Measurements from ENCODE around the gene TSPYL4. TPM values are rescaled to one million over a fixed set of nuclear protein-coding genes. Genes with fewer than 3 reads are reported as not detected.

TSPYL4 gene
- total RNA-seq, 1 experiment from 2014 or later = 15.3 TPM

DNA sequence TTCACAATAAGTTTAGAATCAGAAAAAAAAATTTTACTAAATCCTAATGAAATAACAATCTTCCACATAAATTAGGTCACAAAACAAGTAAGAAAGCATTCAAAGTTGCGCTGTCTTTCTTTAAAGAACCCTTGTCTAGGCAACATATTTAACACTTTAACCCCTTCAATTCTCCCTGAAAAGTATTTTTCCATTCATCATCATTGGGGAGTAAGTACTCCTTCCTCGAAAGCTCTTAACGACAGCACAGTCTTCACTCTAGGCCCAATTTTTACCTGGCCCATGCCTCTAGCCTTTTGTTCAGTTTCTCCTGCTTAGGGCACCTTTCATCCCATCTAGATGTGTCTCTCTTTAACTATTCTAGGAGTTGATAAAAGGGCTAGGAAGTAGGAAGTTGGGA lies 23.2 kb upstream of the TSPYL4 start (continued):
- TF ChIP-seq, protein P1, sequence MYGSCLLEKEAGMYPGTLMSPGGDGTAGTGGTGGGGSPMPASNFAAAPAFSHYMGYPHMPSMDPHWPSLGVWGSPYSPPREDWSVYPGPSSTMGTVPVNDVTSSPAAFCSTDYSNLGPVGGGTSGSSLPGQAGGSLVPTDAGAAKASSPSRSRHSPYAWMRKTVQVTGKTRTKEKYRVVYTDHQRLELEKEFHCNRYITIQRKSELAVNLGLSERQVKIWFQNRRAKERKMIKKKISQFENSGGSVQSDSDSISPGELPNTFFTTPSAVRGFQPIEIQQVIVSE (CRISPR knock-in tag; IDR thresholded peaks at IDR 0.05; ENCODE audit: borderline replicate concordance) = no peak
- TF ChIP-seq HMGA2 (CRISPR knock-in tag; IDR thresholded peaks at IDR 0.05) = no peak
- TF ChIP-seq TEAD1 (CRISPR knock-in tag; IDR thresholded peaks at IDR 0.05) = no peak
- TF ChIP-seq, protein P2, sequence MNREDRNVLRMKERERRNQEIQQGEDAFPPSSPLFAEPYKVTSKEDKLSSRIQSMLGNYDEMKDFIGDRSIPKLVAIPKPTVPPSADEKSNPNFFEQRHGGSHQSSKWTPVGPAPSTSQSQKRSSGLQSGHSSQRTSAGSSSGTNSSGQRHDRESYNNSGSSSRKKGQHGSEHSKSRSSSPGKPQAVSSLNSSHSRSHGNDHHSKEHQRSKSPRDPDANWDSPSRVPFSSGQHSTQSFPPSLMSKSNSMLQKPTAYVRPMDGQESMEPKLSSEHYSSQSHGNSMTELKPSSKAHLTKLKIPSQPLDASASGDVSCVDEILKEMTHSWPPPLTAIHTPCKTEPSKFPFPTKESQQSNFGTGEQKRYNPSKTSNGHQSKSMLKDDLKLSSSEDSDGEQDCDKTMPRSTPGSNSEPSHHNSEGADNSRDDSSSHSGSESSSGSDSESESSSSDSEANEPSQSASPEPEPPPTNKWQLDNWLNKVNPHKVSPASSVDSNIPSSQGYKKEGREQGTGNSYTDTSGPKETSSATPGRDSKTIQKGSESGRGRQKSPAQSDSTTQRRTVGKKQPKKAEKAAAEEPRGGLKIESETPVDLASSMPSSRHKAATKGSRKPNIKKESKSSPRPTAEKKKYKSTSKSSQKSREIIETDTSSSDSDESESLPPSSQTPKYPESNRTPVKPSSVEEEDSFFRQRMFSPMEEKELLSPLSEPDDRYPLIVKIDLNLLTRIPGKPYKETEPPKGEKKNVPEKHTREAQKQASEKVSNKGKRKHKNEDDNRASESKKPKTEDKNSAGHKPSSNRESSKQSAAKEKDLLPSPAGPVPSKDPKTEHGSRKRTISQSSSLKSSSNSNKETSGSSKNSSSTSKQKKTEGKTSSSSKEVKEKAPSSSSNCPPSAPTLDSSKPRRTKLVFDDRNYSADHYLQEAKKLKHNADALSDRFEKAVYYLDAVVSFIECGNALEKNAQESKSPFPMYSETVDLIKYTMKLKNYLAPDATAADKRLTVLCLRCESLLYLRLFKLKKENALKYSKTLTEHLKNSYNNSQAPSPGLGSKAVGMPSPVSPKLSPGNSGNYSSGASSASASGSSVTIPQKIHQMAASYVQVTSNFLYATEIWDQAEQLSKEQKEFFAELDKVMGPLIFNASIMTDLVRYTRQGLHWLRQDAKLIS (CRISPR knock-in tag; IDR thresholded peaks at IDR 0.05; ENCODE audit: borderline replicate concordance) = no peak
- no peak for TF ChIP-seq GRHL2 (CRISPR knock-in tag; IDR thresholded peaks at IDR 0.05; ENCODE audit: insufficient replicate concordance, severe bottlenecking)
- TF ChIP-seq, protein P3, sequence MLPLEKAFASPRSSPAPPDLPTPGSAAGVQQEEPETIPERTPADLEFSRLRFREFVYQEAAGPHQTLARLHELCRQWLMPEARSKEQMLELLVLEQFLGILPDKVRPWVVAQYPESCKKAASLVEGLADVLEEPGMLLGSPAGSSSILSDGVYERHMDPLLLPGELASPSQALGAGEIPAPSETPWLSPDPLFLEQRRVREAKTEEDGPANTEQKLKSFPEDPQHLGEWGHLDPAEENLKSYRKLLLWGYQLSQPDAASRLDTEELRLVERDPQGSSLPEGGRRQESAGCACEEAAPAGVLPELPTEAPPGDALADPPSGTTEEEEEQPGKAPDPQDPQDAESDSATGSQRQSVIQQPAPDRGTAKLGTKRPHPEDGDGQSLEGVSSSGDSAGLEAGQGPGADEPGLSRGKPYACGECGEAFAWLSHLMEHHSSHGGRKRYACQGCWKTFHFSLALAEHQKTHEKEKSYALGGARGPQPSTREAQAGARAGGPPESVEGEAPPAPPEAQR (CRISPR knock-in tag; IDR thresholded peaks at IDR 0.05) = no peak
- TF ChIP-seq OVOL2 (CRISPR knock-in tag; IDR thresholded peaks at IDR 0.05; ENCODE audit: borderline replicate concordance) = no peak

DNA sequence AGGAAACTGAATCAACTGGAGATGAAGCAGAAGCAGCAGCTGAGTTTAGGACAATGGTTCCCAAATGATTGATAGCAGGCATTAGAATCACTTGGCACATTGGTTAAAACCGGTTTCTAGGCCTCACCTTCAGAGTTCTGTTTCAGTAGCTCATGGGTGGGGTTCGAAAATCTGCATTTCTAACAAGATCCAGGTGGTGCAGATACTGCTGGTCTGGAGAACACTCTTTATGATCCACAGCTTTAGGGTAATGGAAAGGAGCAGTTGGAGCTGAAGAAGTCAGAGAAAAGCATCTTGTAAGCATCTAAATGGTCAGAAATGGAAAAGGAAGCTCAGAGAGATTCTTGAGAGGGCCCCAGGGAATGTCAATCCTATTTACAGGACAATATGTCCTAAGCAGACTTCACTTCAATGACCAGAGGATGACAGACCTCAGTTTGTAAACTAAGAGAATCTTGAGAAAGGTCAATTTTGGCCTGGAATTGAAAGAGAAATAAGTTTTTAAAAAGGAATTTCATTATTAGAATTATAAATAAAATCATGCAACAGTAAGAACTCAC lies 17.4 kb upstream of the TSPYL4 start:
- ATAC-seq = peak; percentile 43
- Mint-ChIP-seq H3K27ac (peak overlapping the region; percentile 94), H3K4me3 (peak overlapping the region; percentile 18; the same call in 1 of the 2 replicates), H3K36me3 (0 out of 2 replicates have a peak, but pooled peaks cover 4% of the 10 kb centered on the region), H3K4me1 (peaks cover 39% of the 10 kb centered on the region), H3K9me3 (no peaks in the 10 kb centered on the region), H3K27me3 (ENCODE audit: low read depth) (no peaks in the 10 kb centered on the region)
- ChIA-PET CTCF (interaction anchor here (0.6 to 4.6 kb wide), 12 partner anchors 8 to 300 kb away, joined by 3 to 46 read pairs (median 4); partner anchors contain the start of genes CALHM4, CALHM5, RWDD1 and TRAPPC3L), POLR2A (interaction anchor here (0.9 to 1.4 kb wide), 3 partner anchors 8 to 300 kb away, joined by 3 to 8 read pairs (median 3); partner anchors contain the start of genes RWDD1, TSPYL1 and TSPYL4)
- no peak for DNase-seq (ENCODE audit: low spot score)
- TF ChIP-seq, protein P1 (CRISPR knock-in tag; IDR thresholded peaks at IDR 0.05; ENCODE audit: borderline replicate concordance) = no peak
- TF ChIP-seq, protein P4, sequence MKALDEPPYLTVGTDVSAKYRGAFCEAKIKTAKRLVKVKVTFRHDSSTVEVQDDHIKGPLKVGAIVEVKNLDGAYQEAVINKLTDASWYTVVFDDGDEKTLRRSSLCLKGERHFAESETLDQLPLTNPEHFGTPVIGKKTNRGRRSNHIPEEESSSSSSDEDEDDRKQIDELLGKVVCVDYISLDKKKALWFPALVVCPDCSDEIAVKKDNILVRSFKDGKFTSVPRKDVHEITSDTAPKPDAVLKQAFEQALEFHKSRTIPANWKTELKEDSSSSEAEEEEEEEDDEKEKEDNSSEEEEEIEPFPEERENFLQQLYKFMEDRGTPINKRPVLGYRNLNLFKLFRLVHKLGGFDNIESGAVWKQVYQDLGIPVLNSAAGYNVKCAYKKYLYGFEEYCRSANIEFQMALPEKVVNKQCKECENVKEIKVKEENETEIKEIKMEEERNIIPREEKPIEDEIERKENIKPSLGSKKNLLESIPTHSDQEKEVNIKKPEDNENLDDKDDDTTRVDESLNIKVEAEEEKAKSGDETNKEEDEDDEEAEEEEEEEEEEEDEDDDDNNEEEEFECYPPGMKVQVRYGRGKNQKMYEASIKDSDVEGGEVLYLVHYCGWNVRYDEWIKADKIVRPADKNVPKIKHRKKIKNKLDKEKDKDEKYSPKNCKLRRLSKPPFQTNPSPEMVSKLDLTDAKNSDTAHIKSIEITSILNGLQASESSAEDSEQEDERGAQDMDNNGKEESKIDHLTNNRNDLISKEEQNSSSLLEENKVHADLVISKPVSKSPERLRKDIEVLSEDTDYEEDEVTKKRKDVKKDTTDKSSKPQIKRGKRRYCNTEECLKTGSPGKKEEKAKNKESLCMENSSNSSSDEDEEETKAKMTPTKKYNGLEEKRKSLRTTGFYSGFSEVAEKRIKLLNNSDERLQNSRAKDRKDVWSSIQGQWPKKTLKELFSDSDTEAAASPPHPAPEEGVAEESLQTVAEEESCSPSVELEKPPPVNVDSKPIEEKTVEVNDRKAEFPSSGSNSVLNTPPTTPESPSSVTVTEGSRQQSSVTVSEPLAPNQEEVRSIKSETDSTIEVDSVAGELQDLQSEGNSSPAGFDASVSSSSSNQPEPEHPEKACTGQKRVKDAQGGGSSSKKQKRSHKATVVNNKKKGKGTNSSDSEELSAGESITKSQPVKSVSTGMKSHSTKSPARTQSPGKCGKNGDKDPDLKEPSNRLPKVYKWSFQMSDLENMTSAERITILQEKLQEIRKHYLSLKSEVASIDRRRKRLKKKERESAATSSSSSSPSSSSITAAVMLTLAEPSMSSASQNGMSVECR (CRISPR knock-in tag; IDR thresholded peaks at IDR 0.05; ENCODE audit: borderline replicate concordance) = no peak
- TF ChIP-seq SMAD4 (CRISPR knock-in tag; IDR thresholded peaks at IDR 0.05) (no peak), ELF4 (CRISPR knock-in tag; IDR thresholded peaks at IDR 0.05; ENCODE audit: low read depth) (no peak), KAT7 (CRISPR knock-in tag; IDR thresholded peaks at IDR 0.05; ENCODE audit: borderline replicate concordance) (no peak), OVOL2 (CRISPR knock-in tag; IDR thresholded peaks at IDR 0.05; ENCODE audit: borderline replicate concordance) (no peak), ZNF121 (CRISPR knock-in tag; IDR thresholded peaks at IDR 0.05) (no peak), ZNF671 (CRISPR knock-in tag; IDR thresholded peaks at IDR 0.05) (no peak), IRF2 (CRISPR knock-in tag; IDR thresholded peaks at IDR 0.05; ENCODE audit: borderline replicate concordance, low read depth) (no peak)
- TF ChIP-seq, protein P5, sequence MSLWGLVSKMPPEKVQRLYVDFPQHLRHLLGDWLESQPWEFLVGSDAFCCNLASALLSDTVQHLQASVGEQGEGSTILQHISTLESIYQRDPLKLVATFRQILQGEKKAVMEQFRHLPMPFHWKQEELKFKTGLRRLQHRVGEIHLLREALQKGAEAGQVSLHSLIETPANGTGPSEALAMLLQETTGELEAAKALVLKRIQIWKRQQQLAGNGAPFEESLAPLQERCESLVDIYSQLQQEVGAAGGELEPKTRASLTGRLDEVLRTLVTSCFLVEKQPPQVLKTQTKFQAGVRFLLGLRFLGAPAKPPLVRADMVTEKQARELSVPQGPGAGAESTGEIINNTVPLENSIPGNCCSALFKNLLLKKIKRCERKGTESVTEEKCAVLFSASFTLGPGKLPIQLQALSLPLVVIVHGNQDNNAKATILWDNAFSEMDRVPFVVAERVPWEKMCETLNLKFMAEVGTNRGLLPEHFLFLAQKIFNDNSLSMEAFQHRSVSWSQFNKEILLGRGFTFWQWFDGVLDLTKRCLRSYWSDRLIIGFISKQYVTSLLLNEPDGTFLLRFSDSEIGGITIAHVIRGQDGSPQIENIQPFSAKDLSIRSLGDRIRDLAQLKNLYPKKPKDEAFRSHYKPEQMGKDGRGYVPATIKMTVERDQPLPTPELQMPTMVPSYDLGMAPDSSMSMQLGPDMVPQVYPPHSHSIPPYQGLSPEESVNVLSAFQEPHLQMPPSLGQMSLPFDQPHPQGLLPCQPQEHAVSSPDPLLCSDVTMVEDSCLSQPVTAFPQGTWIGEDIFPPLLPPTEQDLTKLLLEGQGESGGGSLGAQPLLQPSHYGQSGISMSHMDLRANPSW (CRISPR knock-in tag; conservative IDR thresholded peaks at IDR 0.05; ENCODE audit: low read depth) = no peak
- TF ChIP-seq, protein P6, sequence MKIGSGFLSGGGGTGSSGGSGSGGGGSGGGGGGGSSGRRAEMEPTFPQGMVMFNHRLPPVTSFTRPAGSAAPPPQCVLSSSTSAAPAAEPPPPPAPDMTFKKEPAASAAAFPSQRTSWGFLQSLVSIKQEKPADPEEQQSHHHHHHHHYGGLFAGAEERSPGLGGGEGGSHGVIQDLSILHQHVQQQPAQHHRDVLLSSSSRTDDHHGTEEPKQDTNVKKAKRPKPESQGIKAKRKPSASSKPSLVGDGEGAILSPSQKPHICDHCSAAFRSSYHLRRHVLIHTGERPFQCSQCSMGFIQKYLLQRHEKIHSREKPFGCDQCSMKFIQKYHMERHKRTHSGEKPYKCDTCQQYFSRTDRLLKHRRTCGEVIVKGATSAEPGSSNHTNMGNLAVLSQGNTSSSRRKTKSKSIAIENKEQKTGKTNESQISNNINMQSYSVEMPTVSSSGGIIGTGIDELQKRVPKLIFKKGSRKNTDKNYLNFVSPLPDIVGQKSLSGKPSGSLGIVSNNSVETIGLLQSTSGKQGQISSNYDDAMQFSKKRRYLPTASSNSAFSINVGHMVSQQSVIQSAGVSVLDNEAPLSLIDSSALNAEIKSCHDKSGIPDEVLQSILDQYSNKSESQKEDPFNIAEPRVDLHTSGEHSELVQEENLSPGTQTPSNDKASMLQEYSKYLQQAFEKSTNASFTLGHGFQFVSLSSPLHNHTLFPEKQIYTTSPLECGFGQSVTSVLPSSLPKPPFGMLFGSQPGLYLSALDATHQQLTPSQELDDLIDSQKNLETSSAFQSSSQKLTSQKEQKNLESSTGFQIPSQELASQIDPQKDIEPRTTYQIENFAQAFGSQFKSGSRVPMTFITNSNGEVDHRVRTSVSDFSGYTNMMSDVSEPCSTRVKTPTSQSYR (CRISPR knock-in tag; IDR thresholded peaks at IDR 0.05) = no peak
- TF ChIP-seq, protein P7, sequence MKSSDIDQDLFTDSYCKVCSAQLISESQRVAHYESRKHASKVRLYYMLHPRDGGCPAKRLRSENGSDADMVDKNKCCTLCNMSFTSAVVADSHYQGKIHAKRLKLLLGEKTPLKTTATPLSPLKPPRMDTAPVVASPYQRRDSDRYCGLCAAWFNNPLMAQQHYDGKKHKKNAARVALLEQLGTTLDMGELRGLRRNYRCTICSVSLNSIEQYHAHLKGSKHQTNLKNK (CRISPR knock-in tag; IDR thresholded peaks at IDR 0.05) = no peak
